UCSD-AML1 (cell line): ENCODE data around the gene FAM81A.
A peak's percentile ranks its signal among the peaks of the same experiment; 100 is the strongest.
"Not testable (repeated sequence)": the region's sequence is repeated elsewhere in the genome, so short reads cannot be mapped to it uniquely, and the experiment has no call there.

ENCODE experiments used
- DNase-seq: peaks from one replicate; lab custom pipeline; 2025; ENCODE audit not compliant: unreplicated experiment; lab: John Stamatoyannopoulos, UW

FAM81A gene

GRCh38 chr15:59424616-59425015, 13.4 kb upstream of the FAM81A start:
- DNase-seq, result no peak

GRCh38 chr15:59428898-59429297, 9.1 kb upstream of the FAM81A start:
- DNase-seq, result not testable (repeated sequence)

- no peak for DNase-seq
Observed at GRCh38 chr15:59432389-59432788, 5.6 kb upstream of the FAM81A start.

- DNase-seq, result no peak
Observed at GRCh38 chr15:59434481-59434880, 3.5 kb upstream of the FAM81A start.

- DNase-seq, result no peak
Observed at GRCh38 chr15:59436774-59437141, 1.2 kb upstream of the FAM81A start.

- no peak for DNase-seq
Observed at GRCh38 chr15:59437142-59437816, 707 bp upstream of the FAM81A start.

GRCh38 chr15:59438625-59439290, 772 bp downstream of the FAM81A start:
- no peak for DNase-seq

GRCh38 chr15:59439576-59439975, 1.6 kb downstream of the FAM81A start:
- no peak for DNase-seq

GRCh38 chr15:59443341-59444072, 5.5 kb downstream of the FAM81A start:
- no peak for DNase-seq

- no peak for DNase-seq
Observed at GRCh38 chr15:59444081-59444835, 6.3 kb downstream of the FAM81A start.

GRCh38 chr15:59444980-59445545, 7.1 kb downstream of the FAM81A start:
- DNase-seq, result no peak

GRCh38 chr15:59446232-59446957, 8.4 kb downstream of the FAM81A start:
- no peak for DNase-seq

- DNase-seq, result no peak
Observed at GRCh38 chr15:59447367-59447766, 9.4 kb downstream of the FAM81A start.

- no peak for DNase-seq
Observed at GRCh38 chr15:59448871-59449270, 10.9 kb downstream of the FAM81A start.

GRCh38 chr15:59453474-59454215, 15.7 kb downstream of the FAM81A start:
- DNase-seq, result no peak

- DNase-seq, result no peak
Observed at GRCh38 chr15:59456114-59456513, 18.1 kb downstream of the FAM81A start.

- DNase-seq, result no peak
Observed at GRCh38 chr15:59457103-59457502, 19.1 kb downstream of the FAM81A start.

- DNase-seq, result no peak
Observed at GRCh38 chr15:59461521-59461920, 23.5 kb downstream of the FAM81A start.

- DNase-seq, result peak; percentile 41
Observed at GRCh38 chr15:59473226-59473625, 35.2 kb downstream of the FAM81A start.

- not testable (repeated sequence) for DNase-seq
Observed at GRCh38 chr15:59475161-59475560, 37.2 kb downstream of the FAM81A start.
